ENCODE data around the gene TTC23. TPM values are rescaled to one million over a fixed set of nuclear protein-coding genes. Genes with fewer than 3 reads are reported as not detected.

Gene TTC23
- polyA plus RNA-seq, 1 donor (not counting 4 experiments of a cell fraction or from before 2014, with no cell fraction given): 6.7 TPM

DNA sequence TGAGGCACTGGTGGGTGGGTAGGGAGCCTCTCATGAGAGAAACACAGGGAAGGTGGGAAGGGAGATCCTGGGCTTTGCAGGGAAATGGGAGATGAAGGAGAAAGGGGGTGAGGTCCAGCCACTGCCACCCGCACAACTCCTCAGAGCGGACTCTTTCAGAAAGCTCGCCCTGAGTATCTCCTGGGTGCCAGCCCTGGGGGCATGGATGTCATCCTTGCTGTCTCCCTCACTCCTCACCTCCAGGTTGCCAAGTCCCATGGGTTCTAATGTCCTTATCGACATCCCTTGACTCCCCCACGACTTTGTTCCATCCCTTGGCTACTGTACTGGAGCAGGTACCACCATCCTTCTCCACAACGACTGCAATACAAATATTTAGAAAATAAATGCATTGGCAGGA is 103.6 kb downstream of the TTC23 start:
- no peak overlapping the region for H3K27ac ChIP-seq (ENCODE audit: control insufficient read depth, insufficient read depth, low read length)
- H4K20me1 ChIP-seq (ENCODE audit: control insufficient read depth, extremely low read depth, insufficient read depth, low read length): no peaks in the 10 kb centered on the region
- no peaks in the 10 kb centered on the region for H3K27me3 ChIP-seq (ENCODE audit: control insufficient read depth, extremely low read depth, insufficient read depth, low read length)
- no peak for DNase-seq (ENCODE audit: low read depth, low spot score)
- H3K9ac ChIP-seq (ENCODE audit: control insufficient read depth, extremely low read depth, insufficient read depth, low read length): no peak overlapping the region
- H3K79me2 ChIP-seq (ENCODE audit: control insufficient read depth, insufficient read depth, low read length): no peaks in the 10 kb centered on the region
- TF ChIP-seq, protein P1, sequence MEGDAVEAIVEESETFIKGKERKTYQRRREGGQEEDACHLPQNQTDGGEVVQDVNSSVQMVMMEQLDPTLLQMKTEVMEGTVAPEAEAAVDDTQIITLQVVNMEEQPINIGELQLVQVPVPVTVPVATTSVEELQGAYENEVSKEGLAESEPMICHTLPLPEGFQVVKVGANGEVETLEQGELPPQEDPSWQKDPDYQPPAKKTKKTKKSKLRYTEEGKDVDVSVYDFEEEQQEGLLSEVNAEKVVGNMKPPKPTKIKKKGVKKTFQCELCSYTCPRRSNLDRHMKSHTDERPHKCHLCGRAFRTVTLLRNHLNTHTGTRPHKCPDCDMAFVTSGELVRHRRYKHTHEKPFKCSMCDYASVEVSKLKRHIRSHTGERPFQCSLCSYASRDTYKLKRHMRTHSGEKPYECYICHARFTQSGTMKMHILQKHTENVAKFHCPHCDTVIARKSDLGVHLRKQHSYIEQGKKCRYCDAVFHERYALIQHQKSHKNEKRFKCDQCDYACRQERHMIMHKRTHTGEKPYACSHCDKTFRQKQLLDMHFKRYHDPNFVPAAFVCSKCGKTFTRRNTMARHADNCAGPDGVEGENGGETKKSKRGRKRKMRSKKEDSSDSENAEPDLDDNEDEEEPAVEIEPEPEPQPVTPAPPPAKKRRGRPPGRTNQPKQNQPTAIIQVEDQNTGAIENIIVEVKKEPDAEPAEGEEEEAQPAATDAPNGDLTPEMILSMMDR (optimal IDR thresholded peaks at IDR 0.05 in 1 of 3, IDR thresholded peaks at IDR 0.05 in 1 of 3, conservative IDR thresholded peaks at IDR 0.05 in 1 of 3; ENCODE audit: extremely low read depth in 1 of 3, insufficient read depth in 2 of 3, low read length in 3 of 3): no peak
- TF ChIP-seq EZH2 (IDR thresholded peaks at IDR 0.05; ENCODE audit: low read length): no peak
- no peaks in the 10 kb centered on the region for H3K9me3 ChIP-seq (ENCODE audit: control insufficient read depth, low read depth, low read length)
- no peak overlapping the region for H3K4me3 ChIP-seq (ENCODE audit: control insufficient read depth in 2 of 3, extremely low read depth in 1 of 3, insufficient read depth in 2 of 3, low read depth in 1 of 3, low read length in 3 of 3)
- H3K4me1 ChIP-seq (ENCODE audit: control insufficient read depth, extremely low read depth, insufficient read depth, low read length): no peaks in the 10 kb centered on the region
- dilution Hi-C loops (cut with MboI; ENCODE audit: extremely low pct_ligation_motif_present, low sequenced_read_pairs): no loop called here
- H3K36me3 ChIP-seq (ENCODE audit: control insufficient read depth in 2 of 2, extremely low read depth in 1 of 2, insufficient read depth in 2 of 2, low read length in 2 of 2): peaks cover 3 to 4% of the 10 kb centered on the region in 2 experiments
- no peak overlapping the region for H2AFZ ChIP-seq (ENCODE audit: control insufficient read depth, low read length)
- H3K4me2 ChIP-seq (ENCODE audit: control insufficient read depth, extremely low read depth, insufficient read depth, low read depth, low read length): no peak overlapping the region
- FAIRE-seq: no peak
- H3K9me1 ChIP-seq (ENCODE audit: control insufficient read depth, extremely low read depth, insufficient read depth, low read length): no peaks in the 10 kb centered on the region

- Histone ChIP-seq H4K20me1 (ENCODE audit: control insufficient read depth, extremely low read depth, insufficient read depth, low read length) (no peaks in the 10 kb centered on the region), H3K79me2 (ENCODE audit: control insufficient read depth, insufficient read depth, low read length) (no peaks in the 10 kb centered on the region), H3K27me3 (ENCODE audit: control insufficient read depth, extremely low read depth, insufficient read depth, low read length) (no peaks in the 10 kb centered on the region), H3K4me3 (ENCODE audit: control insufficient read depth in 2 of 3, extremely low read depth in 1 of 3, insufficient read depth in 2 of 3, low read depth in 1 of 3, low read length in 3 of 3) (no peak overlapping the region), H3K4me1 (ENCODE audit: control insufficient read depth, extremely low read depth, insufficient read depth, low read length) (no peaks in the 10 kb centered on the region), H2AFZ (ENCODE audit: control insufficient read depth, low read length) (no peak overlapping the region), H3K9me1 (ENCODE audit: control insufficient read depth, extremely low read depth, insufficient read depth, low read length) (no peaks in the 10 kb centered on the region), H3K9me3 (ENCODE audit: control insufficient read depth, low read depth, low read length) (no peaks in the 10 kb centered on the region), H3K4me2 (ENCODE audit: control insufficient read depth, extremely low read depth, insufficient read depth, low read depth, low read length) (no peak overlapping the region), H3K27ac (ENCODE audit: control insufficient read depth, insufficient read depth, low read length) (no peak overlapping the region), H3K36me3 (ENCODE audit: control insufficient read depth in 2 of 2, extremely low read depth in 1 of 2, insufficient read depth in 2 of 2, low read length in 2 of 2) (peaks cover under 1 to 3% of the 10 kb centered on the region in 2 experiments), H3K9ac (ENCODE audit: control insufficient read depth, extremely low read depth, insufficient read depth, low read length) (no peak overlapping the region)
- DNase-seq (ENCODE audit: low read depth, low spot score) (no peak), FAIRE-seq (no peak)
- dilution Hi-C loops (cut with MboI; ENCODE audit: extremely low pct_ligation_motif_present, low sequenced_read_pairs): no loop called here
- TF ChIP-seq, protein P1 (optimal IDR thresholded peaks at IDR 0.05 in 1 of 3, IDR thresholded peaks at IDR 0.05 in 1 of 3, conservative IDR thresholded peaks at IDR 0.05 in 1 of 3; ENCODE audit: extremely low read depth in 1 of 3, insufficient read depth in 2 of 3, low read length in 3 of 3): no peak
- no peak for TF ChIP-seq EZH2 (IDR thresholded peaks at IDR 0.05; ENCODE audit: low read length)
Observed at GRCh38 chr15:99145005-99145404, 104.4 kb downstream of the TTC23 start.
